Stimulated activated CD4-positive, alpha-beta T cell treated with anti-CD3 and anti-CD28 coated beads, Interleukin-15, amount 100 ng/mL, for 48 hours (primary cell): ENCODE measurements around the gene BHLHE40.

ENCODE experiments used
- DNase-seq, 2 donors: peaks; one replicate each; pipeline ENCODE4 v3.0.0-alpha.2; 2020; ENCODE audit warnings: low read depth in 2 of 2

The BHLHE40 gene

GRCh38 chr3:5019411-5020241 is 40.4 kb downstream of the BHLHE40 start:
- DNase-seq = peak; percentile 69 to 70

GRCh38 chr3:5020242-5020722 is 41.0 kb downstream of the BHLHE40 start:
- DNase-seq = no peak

DNA sequence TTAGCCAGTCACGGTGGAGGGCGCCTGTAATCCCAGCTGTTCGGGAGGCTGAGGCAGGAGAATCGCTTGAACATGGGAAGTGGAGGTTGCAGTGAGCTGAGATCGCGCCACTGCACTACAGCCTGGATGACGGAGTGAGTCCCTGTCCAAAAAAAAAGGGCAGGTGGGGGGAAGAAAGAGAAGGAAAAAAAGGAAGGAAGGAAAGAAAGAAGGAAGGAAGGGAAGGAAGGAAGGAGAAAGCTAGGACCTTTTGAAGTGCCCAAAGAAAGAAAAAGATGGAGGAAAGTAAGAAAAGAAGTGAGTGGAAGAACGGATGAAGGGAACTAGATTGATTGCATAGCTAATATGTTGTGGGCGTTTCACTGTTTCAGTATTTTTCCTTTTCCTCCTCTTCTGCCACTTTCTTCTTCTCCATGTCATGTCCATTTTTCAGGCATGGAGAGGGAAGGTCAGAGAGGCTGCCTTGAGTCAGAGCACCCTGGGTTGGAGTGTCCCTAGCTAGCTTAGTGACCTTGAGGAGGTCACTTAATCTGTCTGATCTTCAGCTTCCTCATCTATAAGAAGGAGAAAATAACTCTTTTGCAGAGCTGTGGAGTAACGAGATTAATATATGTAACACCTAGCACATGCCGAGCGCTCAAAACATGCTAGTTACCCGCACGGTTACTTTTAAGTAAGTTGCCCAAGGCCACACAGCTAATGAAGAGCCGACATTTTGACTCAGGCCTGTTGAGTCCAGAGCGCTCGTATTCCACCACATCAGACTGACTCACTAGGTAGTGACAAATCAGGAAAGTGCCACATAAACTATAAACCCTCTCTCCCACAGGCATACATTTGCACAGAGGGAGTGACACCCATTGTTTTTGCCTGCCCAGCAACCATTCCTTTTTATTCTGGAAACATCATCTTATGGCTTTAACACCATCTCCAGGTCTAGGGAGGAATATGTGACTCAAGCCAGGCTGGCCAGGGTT is 42.2 kb downstream of the BHLHE40 start:
- peak in 1 of 2 donors; percentile 39 for DNase-seq

GRCh38 chr3:5022187-5022965 is 43.1 kb downstream of the BHLHE40 start:
- no peak for DNase-seq

DNA sequence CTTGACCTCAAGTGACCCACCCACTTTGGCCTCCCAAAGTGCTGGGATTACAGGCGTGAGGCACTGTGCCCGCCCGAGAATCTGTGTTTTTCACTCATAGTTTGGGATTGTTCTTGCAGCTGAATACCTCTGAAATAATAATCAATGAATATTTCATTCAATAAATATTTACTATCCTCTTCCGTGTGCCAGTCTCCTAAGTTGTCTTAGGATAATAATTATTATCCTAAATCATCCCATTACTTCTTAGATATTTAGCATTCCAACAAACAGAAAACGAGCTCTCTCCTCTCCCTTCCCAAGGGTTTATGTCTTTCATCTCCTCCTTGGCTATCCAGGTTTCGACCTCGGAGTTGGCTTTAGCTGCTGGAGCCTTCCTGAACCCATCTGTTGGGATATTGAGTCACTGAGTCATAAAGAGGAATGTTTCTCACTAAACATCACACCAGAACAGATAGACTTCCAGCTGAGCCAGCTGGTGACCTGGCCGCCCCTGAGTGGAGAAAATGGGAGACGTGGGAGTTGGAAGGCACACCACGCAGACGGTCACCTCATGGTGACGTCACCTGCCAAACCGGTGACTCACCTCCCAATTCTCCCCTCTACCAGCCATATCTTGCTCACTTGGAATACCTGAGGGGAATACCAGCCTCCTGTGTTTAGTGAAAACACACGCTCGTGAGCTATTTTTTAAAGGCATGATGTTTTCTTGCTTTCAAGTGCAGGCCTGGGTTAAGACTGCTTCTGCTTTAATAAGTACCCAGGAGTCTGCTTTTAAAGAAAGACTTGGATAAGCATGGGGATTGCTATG is 43.9 kb downstream of the BHLHE40 start:
- no peak for DNase-seq

DNA sequence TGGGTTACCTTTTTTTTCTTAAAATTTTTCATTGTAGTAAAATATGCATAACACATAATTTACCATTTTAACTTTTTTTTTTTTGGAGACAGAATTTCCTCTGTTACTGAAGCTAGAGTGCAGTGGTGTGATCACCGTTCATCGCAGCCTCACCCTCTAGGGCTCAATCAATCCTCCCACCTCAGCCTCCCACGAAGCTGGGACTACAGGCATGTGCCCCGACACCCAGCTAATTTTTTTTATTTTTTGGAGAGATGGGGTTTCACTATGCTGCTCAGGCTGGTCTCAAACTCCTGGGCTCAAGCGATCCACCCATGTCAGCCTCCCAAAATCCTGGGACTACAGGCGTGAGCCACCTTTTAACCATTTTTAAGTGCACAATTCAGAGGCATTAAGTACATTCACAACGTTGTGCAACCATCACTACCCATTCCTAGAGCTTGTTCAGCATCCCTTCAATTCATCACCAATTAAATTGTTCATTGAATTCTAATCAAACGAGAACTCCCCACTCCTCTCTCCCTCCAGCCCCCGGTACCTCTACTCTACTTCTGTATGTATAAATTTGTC is 44.6 kb downstream of the BHLHE40 start:
- DNase-seq = no peak

GRCh38 chr3:5026046-5026362 is 46.8 kb downstream of the BHLHE40 start:
- no peak for DNase-seq

- DNase-seq = no peak
These were observed 50.5 kb downstream of the BHLHE40 start for GRCh38 chr3:5029715-5030114.

- no peak for DNase-seq
These were observed 50.9 kb downstream of the BHLHE40 start for GRCh38 chr3:5030152-5030551.

DNA sequence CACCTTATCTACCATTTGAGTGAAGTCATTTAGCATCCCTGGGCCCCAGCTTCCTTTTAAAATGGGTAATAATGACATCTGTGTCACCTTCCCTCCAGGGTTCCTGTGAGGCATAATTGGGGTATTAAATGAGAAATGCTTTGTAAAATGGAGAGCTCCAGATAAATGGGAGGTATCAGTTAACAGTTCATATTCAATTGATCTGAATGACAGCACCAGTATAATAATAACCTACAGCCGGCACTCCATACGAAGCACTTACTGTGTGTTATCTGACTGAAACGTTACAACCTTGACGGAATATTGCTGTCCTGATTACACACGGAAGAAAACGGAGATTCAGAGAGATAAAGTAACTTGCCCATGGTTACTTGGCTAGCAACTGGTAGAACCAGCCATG is 53.6 kb downstream of the BHLHE40 start:
- no peak for DNase-seq
